GM11168 (cell line): ENCODE data around the gene CBLIF.
"Not testable (repeated sequence)": the region's sequence is repeated elsewhere in the genome, so short reads cannot be mapped to it uniquely, and the experiment has no call there.

Experiments
- in situ Hi-C: fragments of 300-500 bp; cut with MboI; formaldehyde crosslinking; loops from one replicate; pipeline ENCODE4 v1.12.0; 2022; ENCODE audit warnings: low sequenced_read_pairs; ENCODE audit not compliant: unreplicated experiment

CBLIF gene

DNA sequence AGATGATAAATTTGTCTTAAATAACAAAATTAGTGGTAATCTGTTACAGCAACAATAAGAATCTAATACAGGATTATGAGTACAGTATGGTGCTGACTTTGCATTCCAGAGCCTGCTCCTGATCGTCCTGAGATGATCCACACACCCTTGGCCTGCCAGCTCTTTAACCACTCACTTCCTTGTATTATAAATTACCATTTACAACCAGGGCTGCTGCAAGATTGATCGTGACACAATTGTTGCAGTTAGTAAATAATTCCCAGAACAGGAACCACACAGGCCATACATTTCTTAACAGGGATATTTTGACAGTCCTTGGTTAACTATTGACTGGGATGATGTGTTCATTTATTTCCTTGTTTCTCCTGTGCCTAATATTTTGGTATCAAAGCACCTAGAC lies 3.8 kb upstream of the CBLIF start:
- in situ Hi-C loops = no loop called here

- in situ Hi-C loops = not testable (repeated sequence)
Observed at GRCh38 chr11:59848439-59848838, 3.1 kb upstream of the CBLIF start.

- in situ Hi-C loops = no loop called here
Observed at GRCh38 chr11:59847626-59848025, 2.3 kb upstream of the CBLIF start.

DNA sequence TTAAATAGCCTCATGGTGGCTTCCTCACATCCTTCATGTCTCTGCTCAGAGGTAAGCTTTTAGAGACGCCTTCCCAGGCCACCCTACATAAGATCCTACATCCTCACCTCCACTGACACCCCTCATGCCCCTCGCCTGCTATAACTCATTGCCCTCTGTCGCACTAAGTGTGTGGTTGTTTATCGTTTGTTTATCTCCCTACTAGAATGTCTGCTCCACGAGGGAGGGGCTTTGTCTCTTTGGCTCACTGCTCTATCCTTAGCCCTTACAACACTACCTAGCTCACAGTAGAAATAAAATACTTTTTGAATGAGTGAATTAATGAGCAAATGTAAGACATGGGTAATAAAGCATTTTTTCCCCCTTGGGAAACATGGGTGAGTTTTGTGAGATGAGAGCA lies 1.3 kb upstream of the CBLIF start:
- in situ Hi-C loops = no loop called here

GRCh38 chr11:59842316-59842715 lies 3.0 kb downstream of the CBLIF start:
- in situ Hi-C loops = no loop called here

DNA sequence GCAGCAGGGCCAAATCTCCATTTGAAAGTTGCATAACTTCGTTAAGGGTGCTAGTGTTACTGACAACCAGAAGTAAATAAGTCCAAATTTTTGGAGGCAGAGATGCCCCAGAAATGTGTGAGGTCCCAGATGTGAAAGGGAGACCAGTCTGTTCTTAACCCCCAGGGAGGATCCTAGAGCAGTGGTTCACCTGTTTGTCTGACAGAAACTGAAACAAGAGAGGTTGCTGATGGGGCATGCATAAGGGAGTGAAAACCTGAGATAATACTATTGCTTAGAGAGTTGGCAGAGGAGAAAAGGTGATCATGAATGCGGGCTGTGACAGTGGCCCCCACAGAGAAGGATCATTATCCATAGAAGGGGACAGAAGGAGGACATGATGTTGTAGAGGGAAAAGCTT lies 3.8 kb downstream of the CBLIF start:
- in situ Hi-C loops = no loop called here

GRCh38 chr11:59839615-59840014 lies 5.7 kb downstream of the CBLIF start:
- in situ Hi-C loops = no loop called here

GRCh38 chr11:59833602-59834001 lies 11.7 kb downstream of the CBLIF start:
- in situ Hi-C loops = no loop called here

DNA sequence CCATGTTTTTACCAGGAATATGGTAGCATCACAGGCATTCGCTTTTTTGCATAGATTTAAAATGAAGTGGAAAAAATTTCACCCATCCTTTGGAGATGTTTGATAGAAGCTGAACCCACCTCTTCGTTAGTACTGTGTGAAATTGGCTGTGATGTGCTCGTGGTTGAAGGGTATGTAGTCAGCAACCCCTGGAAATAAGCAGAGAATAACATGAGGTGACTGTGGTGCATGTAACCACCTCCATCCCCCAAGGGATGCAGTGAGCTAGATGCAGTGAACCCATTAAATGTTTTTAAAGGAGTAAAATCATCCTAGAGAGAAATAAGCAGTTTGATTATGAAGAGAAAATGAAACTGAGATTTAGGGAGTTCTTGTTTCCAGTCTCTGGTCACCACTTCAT lies 15.9 kb downstream of the CBLIF start:
- in situ Hi-C loops = no loop called here

DNA sequence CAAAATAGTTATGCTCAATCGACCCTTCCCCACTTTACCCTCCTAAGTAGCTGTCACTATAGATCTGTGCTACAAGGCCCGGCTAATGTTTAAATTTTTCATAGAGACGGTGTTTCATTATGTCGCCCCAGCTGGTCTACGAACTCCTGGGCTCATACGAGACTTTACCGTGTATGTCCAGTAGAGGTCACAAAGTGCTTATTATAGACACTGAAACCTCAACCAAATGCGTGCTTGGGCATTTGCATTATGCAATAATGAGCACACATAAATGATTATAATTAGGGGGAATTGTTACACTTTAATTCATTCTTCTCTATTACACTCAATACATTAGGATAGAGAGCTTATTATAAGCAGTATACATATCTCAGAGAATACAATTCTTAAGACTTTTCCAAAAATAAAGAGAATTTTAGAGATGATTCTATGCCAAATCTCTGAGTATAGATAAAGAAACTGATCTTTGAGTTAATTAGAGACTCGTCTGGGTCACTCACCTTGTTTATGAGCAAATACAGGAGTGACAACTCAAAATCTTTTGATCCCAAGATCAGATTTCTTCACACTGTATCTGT lies 22.2 kb downstream of the CBLIF start:
- in situ Hi-C loops = no loop called here

DNA sequence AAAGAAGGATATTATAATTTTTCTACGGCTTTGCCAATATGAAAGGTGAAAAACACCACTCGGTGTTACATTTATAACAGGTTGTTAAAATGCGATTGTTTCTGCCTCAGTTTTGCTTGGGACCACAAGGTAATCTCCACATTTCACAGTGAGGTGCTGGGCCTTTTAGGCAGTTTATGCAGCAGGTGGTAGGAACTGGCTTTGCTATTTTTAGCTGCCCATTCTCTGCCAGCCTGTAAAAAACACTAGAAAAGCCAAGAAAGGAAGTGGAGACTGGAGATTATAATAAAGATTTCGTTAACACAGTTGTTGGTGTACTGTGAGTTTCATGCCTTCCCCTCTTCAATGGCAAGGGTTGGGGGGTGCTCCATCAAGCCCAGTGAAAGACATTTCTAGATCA lies 26.7 kb downstream of the CBLIF start:
- in situ Hi-C loops = no loop called here

DNA sequence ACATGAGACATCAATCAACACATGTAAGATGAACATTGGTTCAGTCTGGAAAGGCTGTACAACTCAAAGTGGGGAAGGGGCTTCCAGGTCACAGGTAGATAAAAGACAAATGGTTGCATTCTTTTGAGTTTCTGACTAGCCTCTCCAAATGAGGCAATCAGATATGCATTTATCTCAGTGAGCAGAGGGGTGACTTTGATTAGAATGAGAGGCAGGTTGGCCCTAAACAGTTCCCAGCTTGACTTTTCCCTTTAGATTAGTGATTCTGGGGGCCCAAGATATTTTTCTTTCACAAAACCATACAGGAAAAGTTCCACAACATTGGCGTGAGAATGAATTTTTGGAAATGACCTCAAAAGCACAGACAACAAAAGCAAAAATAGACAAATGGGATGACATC lies 28.9 kb downstream of the CBLIF start:
- in situ Hi-C loops = not testable (repeated sequence)

GRCh38 chr11:59815754-59816153 lies 29.5 kb downstream of the CBLIF start:
- in situ Hi-C loops = no loop called here

GRCh38 chr11:59814021-59814420 lies 31.3 kb downstream of the CBLIF start:
- in situ Hi-C loops = no loop called here

- in situ Hi-C loops = no loop called here
Observed at GRCh38 chr11:59813364-59813763, 31.9 kb downstream of the CBLIF start.

- in situ Hi-C loops = no loop called here
Observed at GRCh38 chr11:59812220-59812619, 33.1 kb downstream of the CBLIF start.

GRCh38 chr11:59810911-59811259 lies 34.4 kb downstream of the CBLIF start:
- in situ Hi-C loops = no loop called here

DNA sequence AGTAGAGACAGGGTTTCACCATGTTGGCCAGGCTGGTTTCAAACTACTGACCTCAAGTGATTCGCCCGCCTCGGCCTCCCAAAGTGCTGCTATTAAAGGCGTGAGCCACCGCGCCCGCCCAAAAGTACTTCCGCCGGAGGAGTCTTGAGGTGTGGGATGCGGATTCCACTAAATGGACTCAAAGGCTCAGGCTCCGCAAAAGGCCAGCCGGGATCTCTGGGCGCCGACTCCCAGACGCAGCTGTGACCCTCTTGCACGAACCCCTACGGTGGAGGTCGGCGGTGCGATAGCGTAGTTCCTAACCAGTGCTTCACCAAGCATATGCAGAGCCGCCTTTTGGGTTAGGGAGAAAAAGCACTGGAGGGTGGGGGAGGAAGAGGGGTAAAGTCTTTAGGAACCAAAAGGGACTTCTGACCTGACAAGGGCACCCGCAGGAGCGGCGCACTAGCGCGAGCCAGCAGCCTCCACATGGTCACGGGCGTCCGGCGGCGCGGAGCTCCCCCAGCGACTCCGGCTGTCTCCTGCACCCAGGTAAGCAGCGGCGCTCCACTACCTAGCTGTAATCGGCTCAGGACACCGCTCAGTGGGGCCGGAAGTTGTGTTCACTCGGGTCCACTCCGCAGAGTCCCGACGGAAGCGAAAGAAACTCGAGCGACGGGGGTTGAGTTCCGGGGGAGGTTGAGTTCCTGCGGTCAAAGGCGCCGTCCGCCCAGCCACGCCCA lies 34.9 kb downstream of the CBLIF start, which contains the start of gene MRPL16:
MRPL16 (minus strand) TSS at position 590 of the 722 bp plus-strand sequence; CDS start at position 470, 120 bp downstream.
- in situ Hi-C loops = no loop called here

GRCh38 chr11:59807047-59807610 lies 38.2 kb downstream of the CBLIF start:
- in situ Hi-C loops = no loop called here

DNA sequence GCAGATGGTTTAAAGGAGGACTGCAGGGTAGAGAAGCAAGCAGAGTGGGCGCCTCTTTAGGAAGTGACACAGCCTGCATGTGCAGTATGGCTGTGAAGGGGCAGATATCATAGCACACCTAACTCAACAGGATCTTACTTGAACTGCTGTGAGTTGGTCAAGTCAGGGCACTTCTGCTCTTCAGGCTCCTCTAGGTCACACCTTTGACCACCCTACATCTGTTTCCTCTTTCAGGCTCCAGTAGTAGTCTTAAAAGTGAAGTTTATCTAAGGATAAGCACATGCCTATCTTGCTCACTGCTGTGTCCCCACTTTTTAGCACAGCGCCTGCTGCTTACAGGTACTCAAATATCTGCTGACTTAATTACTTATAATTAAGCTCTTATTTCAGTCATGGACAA lies 41.2 kb downstream of the CBLIF start:
- in situ Hi-C loops = loop anchor here (5.0 kb wide), 1 partner anchor 47 kb away; the partner anchor contains the start of gene STX3

DNA sequence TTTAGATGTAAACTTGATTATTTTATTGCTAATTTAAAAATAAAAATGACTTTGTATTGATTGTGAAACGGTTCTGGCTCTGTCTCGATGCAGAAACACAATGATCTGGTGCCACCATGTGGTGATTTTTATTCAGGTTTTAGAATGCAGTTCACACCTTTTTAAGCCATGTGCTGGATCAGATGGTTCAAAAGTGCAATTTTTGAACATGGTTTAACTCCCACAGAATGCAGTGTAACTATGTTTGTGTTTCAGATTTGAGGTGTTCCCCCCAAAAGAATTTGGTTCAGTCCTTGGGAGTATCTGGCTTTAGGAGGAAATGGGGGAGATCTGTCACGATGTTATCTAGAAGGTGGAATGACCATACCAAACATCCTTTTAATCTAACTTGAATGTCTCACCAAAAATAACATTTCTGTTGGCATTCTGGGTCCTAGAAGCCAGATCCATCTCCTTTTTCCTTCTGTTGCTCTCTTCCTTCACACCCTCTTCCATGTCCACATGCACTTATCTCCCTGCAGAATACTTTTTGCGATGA lies 42.6 kb downstream of the CBLIF start:
- in situ Hi-C loops = loop anchor here (5.0 kb wide), 1 partner anchor 45 kb away; the partner anchor contains the start of gene STX3
